Gastrocnemius medialis (tissue), 4 donors: ENCODE data around the gene DPAGT1. TPM values are rescaled to one million over a fixed set of nuclear protein-coding genes. Genes with fewer than 3 reads are reported as not detected.
A peak's percentile ranks its signal among the peaks of the same experiment; 100 is the strongest.
"Not testable (repeated sequence)": the region's sequence is repeated elsewhere in the genome, so short reads cannot be mapped to it uniquely, and the experiment has no call there.

ENCODE experiments used
- ATAC-seq, 2 donors: fragments of 150-250 bp; one replicate each; pipeline ENCODE4 v1.9.1; 2016
- DNase-seq, 2 donors: peaks; one replicate each; pipeline ENCODE4 v3.0.0-alpha.2; 2019
- H3K27ac ChIP-seq, 4 donors: fragments of 200-600 bp; sonication (generic); 1 replicate in 1 of 4; 2 replicates in 3 of 4; pipeline ENCODE4 v1.5.1; 2016 to 2018; ENCODE audit warnings: mild to moderate bottlenecking in 2 of 4, moderate library complexity in 1 of 4
- H3K27me3 ChIP-seq, 3 donors: fragments of 200-600 bp; sonication (generic) in 2 of 3; 1 replicate in 1 of 3; 2 replicates in 2 of 3; pipeline versions ENCODE4 v1.5.1 to v1.6.0; 2016 to 2019; ENCODE audit warnings: mild to moderate bottlenecking in 1 of 3, moderate library complexity in 1 of 3
- H3K36me3 ChIP-seq, 2 donors: fragments of 200-600 bp; sonication (generic) in 1 of 2; one replicate each; pipeline ENCODE4 v1.5.1; 2017 to 2018
- H3K4me1 ChIP-seq, 2 donors: fragments of 200-600 bp; sonication (generic) in 1 of 2; one replicate each; pipeline ENCODE4 v1.5.1; 2016 to 2017; ENCODE audit warnings: mild to moderate bottlenecking in 2 of 2
- H3K4me3 ChIP-seq, 4 donors: fragments of 200-600 bp; sonication (generic) in 3 of 4; 1 replicate in 1 of 4; 2 replicates in 3 of 4; pipeline ENCODE4 v1.5.1; 2016 to 2019; ENCODE audit warnings: mild to moderate bottlenecking in 2 of 4
- H3K9me3 ChIP-seq, 3 donors: fragments of 200-600 bp; sonication (generic) in 2 of 3; 1 replicate in 1 of 3; 2 replicates in 2 of 3; pipeline ENCODE4 v1.5.1; 2016 to 2019
- CTCF ChIP-seq, 5 experiments: fragments of 450-650 bp in 3 of 5; fragments of 200-600 bp in 2 of 5; sonication (generic) in 2 of 5; IDR thresholded peaks in 4 of 5; conservative IDR thresholded peaks in 1 of 5; 1 replicate in 4 of 5; 2 replicates in 1 of 5; pipeline ENCODE4 v1.5.1; 2016 to 2019; ENCODE audit warnings: antibody characterized with exemption in 5 of 5, mild to moderate bottlenecking in 3 of 5, moderate library complexity in 3 of 5
- POLR2A ChIP-seq, 2 donors: fragments of 450-650 bp; IDR thresholded peaks; one replicate each; pipeline ENCODE4 v1.6.1; 2017; ENCODE audit warnings: antibody characterized with exemption in 2 of 2, mild to moderate bottlenecking in 2 of 2, moderate library complexity in 2 of 2
- in situ Hi-C, 4 donors: fragments of 200-750 bp; cut with MboI; loops; one replicate each; pipeline versions ENCODE4 v1.15.0 to v1.8.0; 2017; ENCODE audit warnings: low sequenced_read_pairs in 4 of 4
- intact Hi-C: fragments of 100-400 bp; cut with DNase I; formaldehyde crosslinking; loops from one replicate; pipeline ENCODE4 v1.15.1; 2023; ENCODE audit warnings: low total_unique reads
- total RNA-seq, 4 donors: library from RNA; depleted of rRNA; stranded (reverse); fragments of >200 nt; gene quantifications; one replicate each; pipeline versions ENCODE4 v1.1.0 to v1.2.3, GENCODE V29; 2016

The DPAGT1 gene
- total RNA-seq, 4 donors from 2014 or later, result 8.9 to 34.0 (median 15.1) TPM

- Histone ChIP-seq H3K27ac (peak overlapping the region; percentile 82 to 88 (median 84)), H3K4me3 (peak overlapping the region; percentile 77 to 94 (median 83)), H3K4me1 (peaks cover 23% of the 10 kb centered on the region in 2 donors), H3K9me3 (no peaks in the 10 kb centered on the region), H3K36me3 (peaks cover 0 to 26% of the 10 kb centered on the region in 2 donors), H3K27me3 (no peaks in the 10 kb centered on the region)
- ATAC-seq, result no peak
- intact Hi-C loops (loop anchor here (5.0 kb wide), 1 partner anchor 89 kb away; no protein-coding TSS in a partner anchor), in situ Hi-C loops (no loop called here)
- DNase-seq, result no peak
- TF ChIP-seq POLR2A (IDR thresholded peaks at IDR 0.05), result no peak
- no peak for TF ChIP-seq CTCF (IDR thresholded peaks at IDR 0.05 in 4 of 5, conservative IDR thresholded peaks at IDR 0.05 in 1 of 5)
Observed at GRCh38 chr11:119108146-119108856, 6.6 kb upstream of the DPAGT1 start.

- H3K4me3 ChIP-seq, result peak overlapping the region; percentile 77 to 94 (median 83)
- intact Hi-C loops (loop anchor here (1.0 to 5.0 kb wide), 4 partner anchors 14 to 90 kb away; partner anchors contain the start of genes HINFP and VPS11), in situ Hi-C loops (no loop called here)
- no peaks in the 10 kb centered on the region for H3K27me3 ChIP-seq
- peaks cover 0 to 20% of the 10 kb centered on the region in 2 donors for H3K36me3 ChIP-seq
- peak; percentile 43 to 46 for ATAC-seq
- H3K27ac ChIP-seq, result peak overlapping the region; percentile 82 to 88 (median 84)
- DNase-seq, result no peak
- H3K4me1 ChIP-seq, result peaks cover 28 to 30% of the 10 kb centered on the region in 2 donors
- no peak for TF ChIP-seq POLR2A (IDR thresholded peaks at IDR 0.05)
- no peak for TF ChIP-seq CTCF (IDR thresholded peaks at IDR 0.05 in 4 of 5, conservative IDR thresholded peaks at IDR 0.05 in 1 of 5)
- H3K9me3 ChIP-seq, result no peaks in the 10 kb centered on the region
Observed at GRCh38 chr11:119107538-119108145, 6.0 kb upstream of the DPAGT1 start.

GRCh38 chr11:119106564-119107537 lies 5.2 kb upstream of the DPAGT1 start, which contains the start of gene C2CD2L:
TSS of gene C2CD2L (plus strand) at chr11:119107344. CDS start at chr11:119107742, 398 bp downstream.
- peaks cover 28 to 33% of the 10 kb centered on the region in 2 donors for H3K4me1 ChIP-seq
- H3K9me3 ChIP-seq, result no peaks in the 10 kb centered on the region
- peak within 1 kb of the TSS; percentile 82 to 88 (median 84) for H3K27ac ChIP-seq
- H3K4me3 ChIP-seq, result peak within 1 kb of the TSS; percentile 77 to 94 (median 83)
- in situ Hi-C loops (no loop called here), intact Hi-C loops (loop anchor here (1.0 to 5.0 kb wide), 4 partner anchors 14 to 90 kb away; partner anchors contain the start of genes HINFP and VPS11)
- peak; percentile 80 to 89 for DNase-seq
- H3K27me3 ChIP-seq, result no peaks in the 10 kb centered on the region
- TF ChIP-seq CTCF (IDR thresholded peaks at IDR 0.05 in 4 of 5, conservative IDR thresholded peaks at IDR 0.05 in 1 of 5) (no peak), POLR2A (IDR thresholded peaks at IDR 0.05) (peak; percentile 58 to 61)
- peaks cover 0 to 12% of the 10 kb centered on the region in 2 donors for H3K36me3 ChIP-seq
- ATAC-seq, result peak; percentile 84 to 88

- in situ Hi-C loops (no loop called here), intact Hi-C loops (loop anchor here (5.0 kb wide), 1 partner anchor 234 kb away; no protein-coding TSS in a partner anchor)
- H3K36me3 ChIP-seq, result peaks cover 0 to 3% of the 10 kb centered on the region in 2 donors
- no peak for TF ChIP-seq POLR2A (IDR thresholded peaks at IDR 0.05)
- no peak for TF ChIP-seq CTCF (IDR thresholded peaks at IDR 0.05 in 4 of 5, conservative IDR thresholded peaks at IDR 0.05 in 1 of 5)
- no peak for DNase-seq
- peaks cover 34 to 43% of the 10 kb centered on the region in 2 donors for H3K4me1 ChIP-seq
- H3K9me3 ChIP-seq, result no peaks in the 10 kb centered on the region
- H3K27me3 ChIP-seq, result no peaks in the 10 kb centered on the region
- H3K4me3 ChIP-seq, result no peak overlapping the region
- no peak for ATAC-seq
- H3K27ac ChIP-seq, result peak overlapping the region in 1 of 4 donors; percentile 93
Observed at GRCh38 chr11:119103793-119104192, 2.1 kb upstream of the DPAGT1 start.

GRCh38 chr11:119103161-119103664 lies 1.6 kb upstream of the DPAGT1 start:
- intact Hi-C loops, result loop anchor here (5.0 kb wide), 1 partner anchor 234 kb away; no protein-coding TSS in a partner anchor
- in situ Hi-C loops, H3K9me3 ChIP-seq, DNase-seq, H3K36me3 ChIP-seq, H3K27me3 ChIP-seq, ATAC-seq: not testable (repeated sequence)
- Histone ChIP-seq H3K4me3 (peak overlapping the region; percentile 74 to 90 (median 79)), H3K4me1 (peaks cover 28 to 37% of the 10 kb centered on the region in 2 donors), H3K27ac (peak overlapping the region; percentile 88 to 93 (median 90))
